Prostate gland (tissue), 2 donors: Measurements from ENCODE around the gene EIF3K.
A peak's percentile ranks its signal among the peaks of the same experiment; 100 is the strongest.

ENCODE experiments used
- CTCF ChIP-seq, 4 experiments: fragments of 200-600 bp in 2 of 4; fragments of 450-650 bp in 2 of 4; sonication (generic) in 2 of 4; IDR thresholded peaks; 1 replicate in 3 of 4; 2 replicates in 1 of 4; pipeline ENCODE4 v1.5.1; 2016 to 2019; ENCODE audit warnings: antibody characterized with exemption in 4 of 4, mild to moderate bottlenecking in 2 of 4, moderate library complexity in 2 of 4
- POLR2A ChIP-seq: fragments of 450-650 bp; IDR thresholded peaks from one replicate; pipeline ENCODE4 v1.6.1; 2016; ENCODE audit warnings: antibody characterized with exemption, mild to moderate bottlenecking
- POLR2AphosphoS5 ChIP-seq: sonication (generic); formaldehyde crosslinking; IDR thresholded peaks from one replicate; pipeline ENCODE4 v1.6.1; 2017; ENCODE audit warnings: antibody characterized with exemption

DNA sequence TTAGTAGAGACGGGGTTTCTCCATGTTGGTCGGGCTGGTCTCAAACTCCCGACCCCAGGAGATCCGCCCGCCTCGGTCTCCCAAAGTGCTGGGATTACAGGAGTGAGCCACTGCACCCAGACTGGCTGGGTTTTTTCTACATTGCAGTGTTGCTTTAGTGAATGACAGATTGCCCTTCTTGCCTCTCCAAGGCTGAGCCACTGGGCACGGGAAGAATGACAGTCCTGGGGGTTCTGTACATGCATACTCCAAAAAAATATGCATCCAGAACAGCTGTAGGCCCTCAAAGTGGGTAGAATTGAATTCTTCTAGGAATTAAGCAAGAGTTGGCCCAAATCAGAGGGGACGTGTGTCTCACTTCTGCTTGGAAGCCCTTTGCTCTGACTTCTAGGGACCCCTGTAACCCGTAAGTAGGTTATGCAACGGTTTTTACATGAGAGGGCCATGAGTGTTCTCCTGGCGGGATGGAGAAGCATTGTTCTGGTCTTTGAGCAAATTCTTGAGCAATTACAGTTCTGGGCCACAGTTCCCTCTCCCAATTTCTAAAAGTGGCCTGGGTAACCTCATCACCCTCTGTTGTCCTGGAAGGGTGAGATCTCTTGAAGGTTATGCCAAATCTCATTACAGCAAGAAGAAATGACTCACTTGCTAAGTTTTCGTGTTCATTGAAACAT, 32.1 kb downstream of the EIF3K start:
- TF ChIP-seq CTCF (IDR thresholded peaks at IDR 0.05) (no peak), POLR2AphosphoS5 (peak; percentile 5), POLR2A (no peak)
